Fibroblast of lung (primary cell): Measurements from ENCODE around the gene PIP5K1C. TPM values are rescaled to one million over a fixed set of nuclear protein-coding genes. Genes with fewer than 3 reads are reported as not detected.
A peak's percentile ranks its signal among the peaks of the same experiment; 100 is the strongest.

Source experiments
- DNase-seq, 2 donors: peaks; one replicate each; pipeline versions ENCODE4 v3.0.0 to v3.0.0-alpha.2; 2010; ENCODE audit warnings: low read depth in 2 of 2
- H2AFZ ChIP-seq: 2 replicates; pipeline ENCODE4 v1.5.1; 2012; ENCODE audit warnings: low read length, control low read depth, inconsistent platforms
- H3K27ac ChIP-seq: 2 replicates; pipeline ENCODE4 v1.5.1; 2011; ENCODE audit warnings: low read length, control low read depth; ENCODE audit not compliant: insufficient read depth
- H3K27me3 ChIP-seq: 2 replicates; pipeline ENCODE4 v1.5.1; 2011; ENCODE audit warnings: mild to moderate bottlenecking, low read length; ENCODE audit not compliant: control insufficient read depth, insufficient read depth
- H3K36me3 ChIP-seq: 2 replicates; pipeline ENCODE4 v1.5.1; 2011; ENCODE audit warnings: low read length; ENCODE audit not compliant: control insufficient read depth, insufficient read depth
- H3K4me1 ChIP-seq: 2 replicates; pipeline ENCODE4 v1.5.1; 2011; ENCODE audit warnings: low read length; ENCODE audit not compliant: control insufficient read depth, insufficient read depth; ENCODE audit errors: extremely low read depth
- H3K4me2 ChIP-seq: 2 replicates; pipeline ENCODE4 v1.5.1; 2011; ENCODE audit warnings: low read length, control low read depth; ENCODE audit not compliant: insufficient read depth; ENCODE audit errors: extremely low read depth
- H3K4me3 ChIP-seq, 4 experiments: fragments of 200-600 bp in 1 of 4; sonication (generic) in 1 of 4; replicated peaks in 1 of 4; 2 replicates each; pipeline ENCODE4 v1.5.1; 2011 to 2016; ENCODE audit warnings: low read length in 4 of 4, low read depth in 3 of 4, mild to moderate bottlenecking in 3 of 4, control low read depth in 2 of 4, inconsistent platforms in 1 of 4, mixed read lengths in 1 of 4; ENCODE audit not compliant: insufficient read depth in 1 of 4; ENCODE audit errors: control extremely low read depth in 1 of 4
- H3K79me2 ChIP-seq: 2 replicates; pipeline ENCODE4 v1.5.1; 2012; ENCODE audit warnings: mild to moderate bottlenecking, low read length, inconsistent platforms; ENCODE audit not compliant: control insufficient read depth, insufficient read depth
- H3K9ac ChIP-seq: 2 replicates; pipeline ENCODE4 v1.5.1; 2011; ENCODE audit warnings: mild to moderate bottlenecking, low read length, control low read depth; ENCODE audit not compliant: insufficient read depth
- H3K9me3 ChIP-seq: 2 replicates; pipeline ENCODE4 v1.5.1; 2012; ENCODE audit warnings: low read depth, low read length; ENCODE audit not compliant: control insufficient read depth, insufficient read depth
- H4K20me1 ChIP-seq: 2 replicates; pipeline ENCODE4 v1.5.1; 2011; ENCODE audit warnings: low read length; ENCODE audit not compliant: control insufficient read depth, insufficient read depth; ENCODE audit errors: extremely low read depth
- CTCF ChIP-seq, 2 donors: IDR thresholded peaks in 1 of 2; conservative IDR thresholded peaks in 1 of 2; 1 replicate in 1 of 2; 2 replicates in 1 of 2; pipeline ENCODE4 v1.5.1; 2011 to 2012; ENCODE audit warnings: low read length in 2 of 2, control low read depth in 1 of 2, inconsistent platforms in 1 of 2, low read depth in 1 of 2, mild to moderate bottlenecking in 1 of 2
- EZH2 ChIP-seq: IDR thresholded peaks from 2 replicates; pipeline ENCODE4 v1.5.1; 2012; ENCODE audit warnings: low read length, control low read depth, mild to moderate bottlenecking; ENCODE audit errors: missing control alignments
- polyA plus RNA-seq, 2 donors: library from polyadenylated mRNA; depleted of rRNA in 1 of 2; stranded (reverse) in 1 of 2; unstranded in 1 of 2; fragments of >200 nt; gene quantifications; 2 replicates each; pipeline ENCODE4 v1.2.1, GENCODE V29; 2011 to 2012; ENCODE audit warnings: missing spikeins in 1 of 2
- total RNA-seq: library from RNA; depleted of rRNA; stranded (reverse); fragments of >200 nt; gene quantifications from 2 replicates; pipeline ENCODE4 v1.2.1, GENCODE V29; 2014

Gene PIP5K1C
- total and polyA plus RNA-seq, 2 donors (not counting 1 experiment from before 2014, with no cell fraction given), result 8.7 to 16.7 TPM

DNA sequence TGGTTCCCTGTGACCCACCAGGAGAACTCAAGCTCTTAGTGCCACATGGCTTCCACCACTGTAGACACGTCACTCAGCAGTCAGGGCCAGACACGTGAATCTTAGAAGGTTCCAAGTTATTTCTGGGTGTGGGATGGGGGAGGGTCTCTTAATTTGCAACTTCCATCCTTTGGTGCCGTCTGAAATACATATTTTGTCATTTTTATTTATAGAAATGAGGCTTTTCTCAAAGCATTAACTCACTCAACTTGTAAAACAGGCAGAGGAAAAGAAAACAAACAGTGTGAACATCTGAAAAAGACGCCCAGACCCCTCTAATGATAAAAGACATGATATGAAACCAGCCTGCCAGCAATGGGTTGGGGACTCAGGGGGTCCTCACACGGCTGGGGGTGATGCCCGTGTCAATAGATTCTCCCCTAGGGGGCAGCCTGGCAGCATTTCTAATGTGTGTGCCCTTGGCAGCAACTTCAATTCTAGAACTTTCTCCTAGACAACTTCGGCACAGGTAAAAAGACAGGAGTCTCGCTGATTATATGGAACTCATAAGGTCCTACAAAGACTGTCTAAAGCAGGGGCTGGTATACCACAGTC, 15.4 kb downstream of the PIP5K1C start:
- Histone ChIP-seq H3K79me2 (peaks cover 10% of the 10 kb centered on the region), H3K4me2 (no peak overlapping the region), H3K36me3 (peaks cover 2% of the 10 kb centered on the region), H2AFZ (no peak overlapping the region), H3K4me3 (no peak overlapping the region), H3K27ac (no peak overlapping the region), H3K9me3 (no peaks in the 10 kb centered on the region), H4K20me1 (no peaks in the 10 kb centered on the region), H3K4me1 (no peaks in the 10 kb centered on the region), H3K9ac (no peak overlapping the region), H3K27me3 (no peaks in the 10 kb centered on the region)
- DNase-seq, result no peak
- no peak for TF ChIP-seq CTCF (conservative IDR thresholded peaks at IDR 0.05 in 1 of 2, IDR thresholded peaks at IDR 0.05 in 1 of 2; ENCODE audit: low read depth in 1 of 2, low read length in 2 of 2)
- no peak for TF ChIP-seq EZH2

GRCh38 chr19:3684054-3684816, 16.0 kb downstream of the PIP5K1C start:
- Histone ChIP-seq H3K79me2 (peaks cover 10% of the 10 kb centered on the region), H3K27ac (no peak overlapping the region), H3K4me2 (no peak overlapping the region), H3K9me3 (no peaks in the 10 kb centered on the region), H3K36me3 (peaks cover 3% of the 10 kb centered on the region), H3K27me3 (no peaks in the 10 kb centered on the region), H3K4me1 (no peaks in the 10 kb centered on the region), H3K9ac (no peak overlapping the region), H4K20me1 (no peaks in the 10 kb centered on the region), H2AFZ (no peak overlapping the region), H3K4me3 (no peak overlapping the region)
- DNase-seq, result peak in 1 of 2 donors; percentile 93
- TF ChIP-seq CTCF (conservative IDR thresholded peaks at IDR 0.05 in 1 of 2, IDR thresholded peaks at IDR 0.05 in 1 of 2; ENCODE audit: low read depth in 1 of 2, low read length in 2 of 2), result no peak
- TF ChIP-seq EZH2, result no peak

- no peaks in the 10 kb centered on the region for H4K20me1 ChIP-seq
- H2AFZ ChIP-seq, result no peak overlapping the region
- H3K4me1 ChIP-seq, result no peaks in the 10 kb centered on the region
- peaks cover 3% of the 10 kb centered on the region for H3K36me3 ChIP-seq
- peaks cover 10% of the 10 kb centered on the region for H3K79me2 ChIP-seq
- H3K27me3 ChIP-seq, result no peaks in the 10 kb centered on the region
- no peak overlapping the region for H3K27ac ChIP-seq
- H3K4me2 ChIP-seq, result no peak overlapping the region
- DNase-seq, result peak in 1 of 2 donors; percentile 84
- TF ChIP-seq CTCF (conservative IDR thresholded peaks at IDR 0.05 in 1 of 2, IDR thresholded peaks at IDR 0.05 in 1 of 2; ENCODE audit: low read depth in 1 of 2, low read length in 2 of 2) (no peak), EZH2 (no peak)
- no peak overlapping the region for H3K9ac ChIP-seq
- no peak overlapping the region for H3K4me3 ChIP-seq
- H3K9me3 ChIP-seq, result no peaks in the 10 kb centered on the region
Observed at GRCh38 chr19:3683405-3684053, 16.7 kb downstream of the PIP5K1C start.
